ENCODE data around the gene CDK11A.

Gene CDK11A

GRCh38 chr1:1724035-1724864 is at the start of gene CDK11A:
Gene CDK11A (minus strand): TSS chr1:1724357. CDS start chr1:1722818, 1,539 bp downstream.
- DNase-seq, result peak; percentile 95

GRCh38 chr1:1773874-1774273 is 49.7 kb upstream of the CDK11A start:
- DNase-seq, result no peak

GRCh38 chr1:1771096-1771495 is 46.9 kb upstream of the CDK11A start:
- no peak for DNase-seq

GRCh38 chr1:1770102-1770501 is 45.9 kb upstream of the CDK11A start:
- DNase-seq, result no peak

DNA sequence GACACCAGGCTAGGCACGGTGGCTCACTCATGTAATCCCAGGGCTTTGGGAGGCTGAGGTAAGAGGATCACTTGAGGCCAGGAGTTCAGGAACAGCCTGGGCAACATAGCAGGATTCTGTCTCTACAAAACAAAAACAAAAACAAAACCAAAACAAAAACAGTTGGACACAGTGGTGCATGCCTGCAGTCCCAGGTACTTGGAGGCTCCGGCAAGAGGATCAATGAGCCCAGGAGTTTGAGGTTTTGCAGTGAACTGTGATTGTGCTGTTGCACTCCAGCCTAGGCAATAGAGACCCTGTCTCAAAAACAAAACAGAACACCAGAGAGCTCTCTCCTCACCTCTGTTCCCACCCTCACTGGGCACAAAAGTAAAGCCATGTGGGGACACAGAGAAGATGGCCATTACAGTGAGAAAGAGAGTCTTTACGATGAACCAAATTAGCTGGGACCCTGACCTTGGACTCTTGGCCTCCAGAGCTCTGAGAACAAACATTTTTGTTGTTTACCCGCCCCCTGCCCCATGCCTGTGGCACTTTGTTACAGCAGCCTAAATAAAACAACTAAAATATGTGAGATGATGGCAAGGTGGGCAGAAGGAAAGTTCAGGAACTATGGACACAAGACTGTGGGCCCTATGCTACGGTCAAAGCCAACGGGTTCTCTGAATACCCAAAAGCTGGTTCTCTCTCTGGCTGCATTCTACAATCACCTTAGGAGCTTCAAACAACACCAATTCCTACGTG is 44.3 kb upstream of the CDK11A start:
- DNase-seq, result no peak

DNA sequence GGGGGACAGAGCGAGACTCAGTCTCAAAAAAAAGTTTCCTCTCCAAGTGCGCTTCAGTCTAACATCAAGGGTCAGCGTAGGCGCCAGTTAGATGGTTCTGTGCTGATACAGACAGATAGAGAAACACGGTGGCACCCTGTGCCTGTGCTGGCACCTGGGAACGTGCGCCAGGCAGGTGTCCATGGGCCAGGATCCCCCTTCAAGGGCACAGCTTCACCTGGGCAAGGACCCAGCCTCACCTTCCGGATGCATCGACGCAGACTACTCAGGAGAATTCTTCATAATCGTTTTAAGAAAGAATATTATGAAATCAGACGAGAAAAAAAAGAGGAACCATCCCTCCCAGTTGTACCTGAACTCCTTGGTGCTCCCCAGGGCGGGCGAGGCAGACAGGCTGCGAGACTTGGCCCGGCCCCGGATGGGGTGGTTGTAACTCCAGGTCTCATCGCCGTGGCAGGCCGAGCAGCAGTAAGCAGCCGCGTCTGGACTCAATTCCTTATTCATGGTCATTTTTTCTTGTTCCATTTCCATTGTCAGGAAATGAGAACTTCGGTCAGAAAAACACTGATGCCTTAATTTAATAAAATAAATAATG is 40.8 kb upstream of the CDK11A start:
- DNase-seq, result no peak

GRCh38 chr1:1763657-1764621 is 39.8 kb upstream of the CDK11A start:
- DNase-seq, result no peak

- DNase-seq, result no peak
Measured at GRCh38 chr1:1761504-1762376, 37.6 kb upstream of the CDK11A start.

- no peak for DNase-seq
Measured at GRCh38 chr1:1760715-1761114, 36.6 kb upstream of the CDK11A start.

GRCh38 chr1:1760345-1760650 is 36.1 kb upstream of the CDK11A start:
- DNase-seq, result no peak

- DNase-seq, result no peak
Measured at GRCh38 chr1:1759456-1760344, 35.5 kb upstream of the CDK11A start.

GRCh38 chr1:1758692-1759455 is 34.7 kb upstream of the CDK11A start:
- no peak for DNase-seq

- DNase-seq, result no peak
Measured at GRCh38 chr1:1758059-1758621, 34.0 kb upstream of the CDK11A start.

- DNase-seq, result no peak
Measured at GRCh38 chr1:1757422-1758058, 33.4 kb upstream of the CDK11A start.

DNA sequence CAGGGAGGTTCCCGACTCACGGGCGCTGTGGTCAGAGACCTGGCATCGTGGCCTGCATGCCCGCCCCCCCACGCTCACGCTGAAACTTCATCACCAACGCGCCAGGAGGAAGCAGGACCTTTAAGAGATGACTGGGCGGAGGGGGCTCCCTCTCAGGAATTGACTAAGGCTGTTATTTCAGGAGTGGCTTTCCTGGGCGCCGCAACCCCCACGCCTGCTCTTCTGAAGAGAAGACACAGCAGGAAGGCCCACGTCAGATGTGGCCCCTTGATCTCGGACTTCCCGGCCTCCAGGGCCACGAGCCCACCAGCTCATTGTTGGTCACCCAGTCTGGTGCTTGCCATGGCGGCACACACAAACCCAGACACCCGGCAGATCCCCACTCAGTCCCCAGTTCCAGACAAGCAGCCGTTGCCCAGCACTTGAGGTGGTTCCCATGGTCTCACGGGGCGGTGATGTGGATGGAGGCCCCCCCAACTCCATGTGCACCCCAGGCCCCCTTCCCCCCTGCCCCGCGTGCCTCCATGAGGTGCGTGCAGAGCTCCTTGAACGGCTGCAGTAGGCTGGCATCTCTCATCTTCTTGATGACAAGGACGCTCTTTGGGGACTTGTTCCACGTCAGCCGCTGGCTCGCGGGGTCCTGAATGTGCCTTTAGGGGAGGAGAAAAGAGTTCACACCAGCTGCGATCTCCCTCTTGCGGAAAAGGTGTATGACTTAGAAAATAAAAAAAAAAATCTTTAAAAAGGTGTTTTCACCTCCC is 32.7 kb upstream of the CDK11A start:
- DNase-seq, result no peak

DNA sequence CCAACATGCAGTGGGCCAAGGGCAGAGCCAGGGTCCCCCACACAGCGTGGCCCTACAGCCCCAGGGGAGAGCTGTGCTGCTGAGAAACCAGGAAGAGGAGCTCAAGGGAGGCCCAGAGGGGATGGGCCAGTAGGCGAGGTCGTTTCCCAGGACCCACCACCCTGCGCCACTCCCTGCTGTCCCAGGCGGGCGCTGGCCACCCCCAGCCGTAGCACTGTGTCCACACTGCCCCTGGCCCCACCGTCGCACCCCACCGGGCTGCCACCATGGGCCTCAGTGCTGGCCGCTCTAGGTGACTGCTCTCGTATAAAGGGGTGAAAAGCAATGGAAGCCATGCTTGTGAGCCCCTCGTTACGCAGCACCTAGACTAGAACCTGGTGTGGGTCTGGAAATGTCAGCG is 31.7 kb upstream of the CDK11A start:
- DNase-seq, result no peak

GRCh38 chr1:1755426-1755825 is 31.3 kb upstream of the CDK11A start:
- DNase-seq, result no peak
